Subcutaneous adipose tissue (tissue), 4 donors: ENCODE results near the gene FAAP20. TPM values are rescaled to one million over a fixed set of nuclear protein-coding genes. Genes with fewer than 3 reads are reported as not detected.

Experiments used
- CTCF ChIP-seq: fragments of 450-650 bp; IDR thresholded peaks from one replicate; pipeline ENCODE4 v1.5.1; 2016; ENCODE audit warnings: low read depth, mild to moderate bottlenecking, control low read depth, antibody characterized with exemption, moderate library complexity
- total RNA-seq, 4 donors: library from RNA; depleted of rRNA; stranded (reverse); fragments of >200 nt; gene quantifications; one replicate each; pipeline ENCODE4 v1.1.0, GENCODE V29; 2016

FAAP20 gene
- total RNA-seq, 4 donors from 2014 or later = 15.8 to 41.1 (median 34.1) TPM

GRCh38 chr1:2213576-2214505, 19.3 kb upstream of the FAAP20 start:
- TF ChIP-seq CTCF = no peak

GRCh38 chr1:2212532-2213491, 18.2 kb upstream of the FAAP20 start:
- TF ChIP-seq CTCF = no peak

GRCh38 chr1:2212274-2212531, 17.6 kb upstream of the FAAP20 start:
- no peak for TF ChIP-seq CTCF

- TF ChIP-seq CTCF = no peak
These were observed 16.2 kb upstream of the FAAP20 start for GRCh38 chr1:2210786-2211185.

- no peak for TF ChIP-seq CTCF
These were observed 15.6 kb upstream of the FAAP20 start for GRCh38 chr1:2210084-2210653.

GRCh38 chr1:2209400-2210083, 15.0 kb upstream of the FAAP20 start:
- TF ChIP-seq CTCF = no peak
